Fibroblast of upper back skin (primary cell): ENCODE measurements around the gene CDKL5.
"Not testable (repeated sequence)": the region's sequence is repeated elsewhere in the genome, so short reads cannot be mapped to it uniquely, and the experiment has no call there.

Experiments
- DNase-seq: peaks from one replicate; pipeline ENCODE4 v3.0.0-alpha.2; 2013

Gene CDKL5

DNA sequence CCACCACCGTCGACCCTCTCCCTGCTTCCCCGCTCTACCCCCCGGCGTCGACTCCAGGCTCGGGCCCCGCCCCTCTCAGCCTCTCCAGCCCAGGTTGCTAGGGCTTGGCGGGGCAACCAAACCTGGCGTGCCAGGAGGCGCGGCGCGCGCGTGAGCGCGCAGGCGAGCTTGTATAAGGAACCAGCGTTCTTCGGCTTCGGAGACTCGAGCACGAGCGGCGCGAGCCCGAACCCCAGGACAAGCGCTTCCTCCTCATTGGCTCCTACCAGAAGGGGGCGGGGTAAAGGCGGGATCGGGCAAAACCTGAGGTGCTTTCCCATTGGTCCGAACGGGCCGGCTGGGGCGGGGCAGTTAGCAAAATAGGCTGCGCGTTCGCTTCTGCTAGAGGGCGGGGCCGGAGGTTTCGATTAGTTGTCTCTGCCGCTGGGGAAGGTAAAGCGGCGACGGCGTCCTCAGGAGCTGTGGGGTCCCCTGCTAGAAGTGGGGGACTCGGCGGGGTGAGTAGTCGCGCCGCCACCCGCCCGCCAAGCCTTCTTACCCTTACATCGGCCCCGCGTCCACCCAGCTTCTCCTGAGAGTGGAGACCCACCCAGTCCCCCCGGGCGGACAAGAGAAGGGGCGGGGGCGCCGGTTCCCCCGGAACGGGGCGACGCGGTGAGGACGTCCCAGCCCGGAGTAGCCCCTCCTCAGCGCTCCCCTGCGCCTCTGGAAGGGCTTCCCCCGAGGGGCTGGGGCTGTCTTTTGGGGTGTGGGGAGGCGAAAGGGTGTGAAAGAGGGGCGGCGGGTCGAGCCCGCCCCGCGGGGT, at the start of gene CDKL5:
TSS of gene CDKL5 (plus strand) at position 410 of the 805 bp plus-strand sequence. CDS start 81,489 bp downstream, outside the sequence.
- DNase-seq = peak; percentile 97

DNA sequence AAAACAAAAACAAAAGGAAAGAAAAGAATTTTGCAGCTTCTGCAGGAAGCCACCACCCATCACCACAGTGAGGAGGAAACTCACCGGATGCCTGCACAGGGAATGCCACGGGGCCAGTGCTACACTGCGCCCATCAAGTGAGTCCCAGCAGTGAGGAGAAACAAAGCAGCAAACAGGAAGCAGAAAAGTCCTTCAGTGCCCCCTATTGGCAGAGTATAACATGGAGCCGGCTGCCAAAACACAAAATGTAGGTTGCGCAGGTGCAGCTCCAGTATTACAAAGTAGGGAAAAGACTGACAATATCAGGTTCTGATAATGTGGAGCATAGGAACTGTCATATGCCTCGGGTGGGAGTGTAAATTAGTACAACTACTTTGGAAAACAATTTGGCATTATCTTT, 47.6 kb upstream of the CDKL5 start:
- peak; percentile 12 for DNase-seq

DNA sequence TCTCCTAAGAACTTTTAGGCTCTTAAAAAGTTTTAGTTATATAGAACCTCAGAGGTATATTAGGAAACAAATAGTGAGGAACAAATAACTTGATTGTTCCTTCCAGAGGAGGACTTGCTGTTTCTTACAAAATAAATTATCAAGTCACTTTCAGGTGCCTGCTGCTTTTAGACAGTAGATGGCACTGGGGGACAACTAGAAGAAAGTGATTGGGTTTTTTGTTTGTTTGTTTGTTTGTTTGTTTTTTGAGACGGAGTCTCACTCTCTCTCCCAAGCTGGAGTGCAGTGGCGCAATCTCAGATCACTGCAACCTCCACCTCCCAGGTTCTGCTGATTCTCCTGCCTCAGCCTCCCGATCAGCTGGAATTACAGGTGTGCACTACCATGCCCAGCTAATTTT, 35.4 kb upstream of the CDKL5 start:
- no peak for DNase-seq

DNA sequence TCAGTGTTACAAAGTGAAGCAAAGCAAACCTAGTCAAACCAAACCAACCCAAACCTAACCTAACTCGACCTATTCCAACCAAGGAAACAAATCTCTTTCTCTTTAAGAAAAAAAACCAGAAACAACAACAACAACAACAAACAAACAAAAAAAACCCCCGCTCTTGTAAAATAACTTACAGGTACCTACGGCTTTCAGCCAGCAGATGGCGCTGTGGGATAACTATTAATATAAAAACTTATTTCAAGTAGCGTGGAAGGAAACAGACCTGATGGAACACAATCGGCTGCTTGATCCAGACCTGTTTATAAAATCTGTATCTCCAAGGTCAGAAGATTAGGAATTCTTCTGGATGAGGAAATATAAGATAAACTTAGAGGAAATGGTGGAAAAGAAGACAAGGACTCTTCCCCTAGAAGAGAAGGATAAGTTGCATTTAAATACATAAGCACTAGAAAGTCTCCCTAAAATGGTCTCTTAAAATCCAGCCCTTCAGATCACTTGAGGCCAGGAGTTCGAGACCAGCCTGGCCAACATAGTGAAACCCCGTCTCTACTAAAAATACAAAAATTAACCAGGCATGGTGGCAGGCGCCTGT, 34.4 kb upstream of the CDKL5 start:
- peak; percentile 41 for DNase-seq

DNA sequence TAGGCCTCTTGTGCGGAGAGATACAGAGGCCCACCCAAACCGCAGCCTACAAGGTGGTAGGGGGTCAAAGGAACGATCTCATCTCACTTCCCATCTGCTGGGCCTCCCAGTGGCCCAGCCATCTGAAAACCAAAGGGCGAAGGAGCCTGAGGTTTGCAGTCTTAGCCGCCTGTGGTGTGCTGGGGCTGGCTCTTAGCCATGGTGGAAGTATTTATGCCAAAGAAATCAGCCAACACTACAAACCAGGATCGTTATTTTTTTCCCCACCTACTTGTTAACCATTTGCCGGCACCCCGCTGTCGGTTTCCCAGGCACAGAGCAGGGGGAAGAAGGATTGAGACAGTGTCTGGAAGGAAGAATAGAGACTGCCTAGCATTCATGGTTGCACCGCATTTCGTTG, 30.9 kb upstream of the CDKL5 start:
- DNase-seq = no peak

DNA sequence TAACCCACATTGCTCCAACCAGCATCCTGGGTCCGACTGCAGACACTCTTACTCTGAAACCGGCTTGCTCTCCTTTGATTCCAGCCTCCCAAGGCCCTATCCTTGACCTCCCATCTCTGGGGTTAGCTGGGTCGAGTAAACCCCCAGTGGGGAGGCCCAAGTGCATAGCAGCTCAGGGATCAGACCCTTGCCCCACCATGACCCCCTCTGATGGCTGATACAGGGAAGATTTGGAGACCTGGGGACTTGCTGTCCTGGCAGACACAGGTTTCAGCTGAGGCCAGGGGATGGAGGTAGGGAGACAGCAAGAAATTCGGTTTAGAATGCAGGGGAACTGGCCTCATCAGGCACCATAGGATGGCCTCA, 23.6 kb upstream of the CDKL5 start:
- DNase-seq = no peak

DNA sequence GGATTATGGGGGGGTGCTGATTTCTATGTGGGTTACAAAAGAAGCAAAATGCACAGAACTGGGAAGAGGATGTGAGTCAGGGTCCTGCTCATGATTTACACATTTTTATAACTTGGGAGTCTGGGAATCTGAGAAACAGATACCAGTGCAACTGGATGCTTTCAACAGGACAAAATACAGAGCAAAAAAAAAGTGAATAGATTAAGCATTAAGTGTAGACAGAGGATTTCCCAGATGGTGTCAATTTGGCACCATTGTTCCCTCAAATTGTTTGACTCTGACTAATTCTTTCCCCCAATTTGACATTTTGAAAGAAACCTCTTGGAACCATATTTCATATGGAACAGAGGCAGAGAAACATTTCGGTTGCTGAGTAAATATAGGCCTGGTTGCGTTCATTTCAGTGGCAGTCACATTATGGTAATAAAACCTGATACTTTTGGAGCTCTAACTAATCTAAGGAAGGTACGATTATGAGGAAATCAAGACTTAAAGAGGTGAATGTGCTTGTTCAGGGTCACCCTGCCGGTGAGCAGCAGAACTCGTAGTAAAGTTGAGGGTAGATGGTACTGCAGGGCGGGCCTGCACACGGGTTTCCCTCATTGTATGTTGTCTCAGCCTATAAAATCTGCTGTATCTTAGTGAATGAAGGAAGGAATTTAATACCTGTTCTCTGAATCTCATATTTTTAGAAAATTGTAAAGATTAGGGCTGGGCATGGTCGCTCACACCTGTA, 18.7 kb upstream of the CDKL5 start:
- peak; percentile 82 for DNase-seq

DNA sequence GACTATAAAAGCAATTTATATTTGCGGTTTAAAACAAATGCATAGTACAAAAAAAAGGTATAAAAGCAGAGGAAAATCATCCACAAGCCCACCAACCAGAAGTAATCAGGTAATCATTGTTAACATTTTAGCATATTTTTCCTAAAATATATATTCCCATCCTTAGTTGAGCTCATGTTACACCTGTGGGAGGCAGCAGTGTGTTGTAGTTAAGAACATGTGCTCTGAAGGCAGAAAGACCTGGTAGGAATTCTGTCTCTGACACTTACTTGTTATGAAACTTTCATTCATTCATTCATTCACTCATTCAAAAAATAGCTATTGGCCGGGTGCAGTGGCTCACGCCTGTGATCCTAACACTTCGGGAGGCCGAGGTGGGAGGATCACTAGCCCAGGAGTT, 15.4 kb upstream of the CDKL5 start:
- DNase-seq = peak; percentile 46

DNA sequence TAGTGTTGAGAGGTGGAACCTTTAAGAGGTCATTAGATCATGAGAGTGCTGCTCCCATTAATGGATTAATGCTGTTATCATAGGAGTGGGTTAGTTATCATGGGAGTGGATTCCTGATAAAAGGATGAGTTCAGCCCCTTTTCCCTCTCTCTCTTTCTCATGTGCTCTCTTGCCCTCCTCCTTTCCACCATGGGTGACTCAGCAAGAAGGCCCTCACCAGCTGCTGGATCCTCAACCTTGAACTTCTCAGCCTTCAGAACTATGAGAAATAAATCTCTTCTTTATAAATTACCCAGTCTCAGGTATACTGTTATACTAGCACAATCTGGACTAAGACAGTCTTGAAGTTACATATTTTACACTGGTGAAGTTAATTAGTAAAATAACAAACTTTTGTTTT, 10.0 kb upstream of the CDKL5 start:
- DNase-seq = peak; percentile 36

DNA sequence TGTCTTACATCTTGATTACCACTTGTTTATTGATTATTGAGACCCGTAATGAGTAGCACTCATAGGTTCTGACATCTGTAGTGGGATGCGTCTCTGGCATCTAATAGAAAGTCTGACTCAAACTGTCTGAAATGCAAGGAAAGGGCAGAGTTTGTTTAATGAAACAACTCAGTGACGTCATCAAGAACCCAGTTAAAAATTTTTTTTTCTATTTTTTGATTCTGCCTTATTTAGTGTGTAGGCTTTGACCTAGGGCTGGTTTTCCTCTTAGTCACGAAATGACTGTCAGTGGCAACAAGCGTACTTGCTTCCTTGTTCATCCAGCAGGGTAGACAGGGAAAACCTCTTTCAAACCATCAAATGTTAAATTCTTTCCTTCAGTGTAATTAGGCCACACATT, 3.1 kb upstream of the CDKL5 start:
- peak; percentile 91 for DNase-seq

DNA sequence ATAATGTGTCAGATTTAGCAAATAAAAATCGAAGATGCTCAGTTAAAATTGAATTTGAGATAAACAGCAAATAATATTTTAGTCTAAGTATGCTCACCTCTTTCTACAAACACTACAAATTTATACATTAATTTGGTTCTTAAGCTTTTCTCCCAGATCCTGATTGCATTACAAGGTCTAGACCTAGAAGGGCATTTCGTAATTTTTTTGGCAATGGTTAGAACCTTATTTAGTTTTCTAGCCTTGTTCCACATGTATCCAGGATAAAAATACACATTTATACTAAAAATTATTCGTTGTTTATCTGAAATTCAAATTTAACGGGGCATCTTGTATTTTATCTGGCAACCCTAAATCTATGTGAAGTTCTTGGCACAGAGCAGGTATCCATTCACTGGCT, 2.5 kb upstream of the CDKL5 start:
- peak; percentile 21 for DNase-seq

DNA sequence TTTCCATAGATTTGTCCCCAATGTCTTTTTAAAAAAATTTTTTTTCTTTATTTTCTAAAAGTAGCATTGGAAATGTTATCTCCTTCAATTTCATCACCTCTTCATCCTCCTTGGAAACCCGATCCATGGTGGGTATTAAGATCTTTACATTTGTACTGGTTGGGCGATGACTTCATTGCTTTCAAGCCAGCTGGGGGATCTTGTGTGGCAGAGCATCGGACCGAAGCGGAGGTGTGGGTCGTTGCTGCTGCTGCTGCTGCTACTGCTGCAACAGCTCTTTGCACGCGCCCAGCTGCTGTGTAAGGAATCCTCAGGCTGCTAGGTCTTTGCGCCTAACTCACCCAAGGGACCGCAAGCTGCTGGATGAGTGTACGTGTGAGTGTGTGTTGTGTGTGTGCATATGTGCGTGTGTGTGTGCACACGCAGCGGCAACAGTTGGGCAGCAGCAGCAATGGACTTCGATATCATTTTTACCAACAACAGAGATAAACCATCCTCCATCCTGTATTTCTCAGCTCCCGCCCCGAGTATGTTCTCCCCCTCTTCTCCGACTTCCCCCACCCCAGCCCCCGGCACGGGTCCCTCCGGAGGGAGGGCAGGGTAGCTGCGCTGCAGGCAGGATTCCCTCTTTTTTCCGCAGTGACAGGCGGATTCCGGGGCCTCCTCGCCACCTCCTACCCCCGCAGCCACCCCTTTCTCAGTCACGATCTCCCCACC, 768 bp upstream of the CDKL5 start:
- peak; percentile 50 for DNase-seq

DNA sequence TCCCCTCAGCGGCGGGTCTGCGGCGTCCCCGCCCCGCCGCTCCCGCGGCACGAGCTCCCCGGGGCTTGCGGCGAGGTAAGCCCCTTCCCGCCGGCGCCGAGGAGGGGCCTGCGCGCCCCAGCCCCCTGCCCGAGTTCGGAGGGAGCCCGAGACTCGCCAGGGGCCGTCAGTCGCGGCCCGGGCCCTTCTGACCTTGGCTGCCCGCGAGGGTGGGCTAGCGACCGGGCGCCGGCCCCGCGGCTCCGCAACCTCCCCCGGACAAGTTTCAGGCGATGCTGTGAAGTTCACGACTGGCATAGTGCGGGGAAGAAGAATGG, 554 bp downstream of the CDKL5 start:
- no peak for DNase-seq

DNA sequence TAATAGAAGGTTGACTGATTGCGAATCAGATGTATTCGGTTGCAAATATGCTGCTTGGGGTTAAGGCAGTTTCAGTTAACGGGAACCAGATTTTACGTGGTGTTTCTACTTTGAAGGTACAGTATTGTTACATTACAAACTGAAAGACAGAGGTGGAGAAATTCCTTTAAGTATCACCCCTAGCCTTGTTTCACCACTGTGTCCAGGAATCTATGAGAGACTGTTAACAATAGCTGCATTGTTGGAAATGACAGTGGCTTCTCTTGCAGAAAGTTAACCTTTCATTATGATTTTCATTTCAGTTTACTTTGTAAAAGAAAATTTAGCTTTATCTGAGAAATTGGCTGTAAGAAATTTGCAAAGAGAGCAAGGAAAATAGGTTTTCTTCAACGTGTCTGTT, 2.6 kb downstream of the CDKL5 start:
- DNase-seq = no peak

DNA sequence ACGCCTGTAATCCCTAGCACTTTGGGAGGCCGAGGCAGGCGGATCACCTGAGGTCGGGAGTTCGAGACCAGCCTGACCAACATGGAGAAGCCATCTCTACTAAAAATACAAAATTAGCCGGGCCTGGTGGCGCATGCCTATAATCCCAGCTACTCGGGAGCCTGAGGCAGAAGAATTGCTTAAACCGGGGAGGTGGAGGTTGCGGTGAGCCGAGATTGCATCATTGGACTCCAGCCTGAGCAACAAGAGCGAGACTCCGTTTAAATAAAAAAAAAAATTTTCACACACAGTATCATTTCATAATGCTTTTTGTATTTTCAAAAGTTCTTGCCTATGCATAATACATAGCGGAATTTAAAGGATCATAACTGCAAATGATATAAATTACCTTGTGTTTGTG, 7.9 kb downstream of the CDKL5 start:
- not testable (repeated sequence) for DNase-seq

DNA sequence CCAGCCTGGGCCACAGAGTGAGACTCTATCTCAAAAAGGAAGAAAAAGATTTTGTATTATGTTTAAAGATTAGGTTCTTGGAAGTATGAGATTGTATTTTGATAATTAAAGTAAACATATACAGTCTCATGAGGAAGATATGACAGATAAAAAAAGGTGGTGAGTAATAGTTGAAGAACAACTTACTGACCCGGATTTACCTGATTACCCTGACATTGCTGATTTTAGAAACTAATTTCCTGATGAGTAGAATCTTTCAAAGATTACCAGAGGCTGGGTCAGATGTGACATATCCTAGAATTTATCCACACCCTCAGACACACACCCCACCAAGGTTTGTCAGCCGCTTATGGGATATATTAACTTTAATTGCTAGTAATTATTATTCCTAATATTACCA, 9.5 kb downstream of the CDKL5 start:
- no peak for DNase-seq

DNA sequence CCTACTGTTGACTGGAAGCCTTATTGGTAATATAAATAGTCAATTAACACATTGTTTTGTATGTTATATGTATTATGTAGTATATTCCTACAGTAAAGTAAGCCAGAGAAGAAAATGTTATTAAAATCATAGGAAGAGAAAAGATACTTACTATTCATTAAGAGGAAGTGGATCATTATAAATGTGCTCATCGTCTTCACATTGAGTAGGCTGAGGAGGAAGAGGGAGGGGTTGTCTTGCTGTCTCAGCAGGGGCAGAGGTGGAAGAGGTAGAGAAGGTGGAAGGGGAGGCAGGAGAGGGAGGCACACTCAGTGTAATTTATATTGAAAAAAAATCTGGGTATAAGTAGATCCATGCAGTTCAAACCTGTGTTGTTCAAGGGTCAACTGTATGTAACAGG, 10.6 kb downstream of the CDKL5 start:
- DNase-seq = no peak

DNA sequence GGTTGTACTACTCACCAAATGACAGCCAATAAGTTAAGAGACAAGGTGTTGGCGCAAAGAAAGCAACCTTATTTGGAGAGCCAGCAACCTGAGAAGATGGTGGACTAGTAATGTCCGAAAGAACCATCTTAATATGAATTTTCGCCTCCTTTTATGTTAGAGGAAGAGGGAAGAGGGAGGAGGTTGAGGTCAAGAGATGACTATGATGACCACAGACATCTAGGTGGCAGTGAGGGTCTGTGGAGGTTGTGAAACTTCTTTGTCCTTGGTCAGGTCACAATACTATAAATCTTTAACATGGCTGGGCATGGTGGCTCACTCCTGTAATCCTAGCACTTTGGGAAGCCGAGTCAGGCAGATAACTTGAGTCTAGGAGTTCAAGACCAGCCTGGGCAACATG, 15.4 kb downstream of the CDKL5 start:
- DNase-seq = no peak

DNA sequence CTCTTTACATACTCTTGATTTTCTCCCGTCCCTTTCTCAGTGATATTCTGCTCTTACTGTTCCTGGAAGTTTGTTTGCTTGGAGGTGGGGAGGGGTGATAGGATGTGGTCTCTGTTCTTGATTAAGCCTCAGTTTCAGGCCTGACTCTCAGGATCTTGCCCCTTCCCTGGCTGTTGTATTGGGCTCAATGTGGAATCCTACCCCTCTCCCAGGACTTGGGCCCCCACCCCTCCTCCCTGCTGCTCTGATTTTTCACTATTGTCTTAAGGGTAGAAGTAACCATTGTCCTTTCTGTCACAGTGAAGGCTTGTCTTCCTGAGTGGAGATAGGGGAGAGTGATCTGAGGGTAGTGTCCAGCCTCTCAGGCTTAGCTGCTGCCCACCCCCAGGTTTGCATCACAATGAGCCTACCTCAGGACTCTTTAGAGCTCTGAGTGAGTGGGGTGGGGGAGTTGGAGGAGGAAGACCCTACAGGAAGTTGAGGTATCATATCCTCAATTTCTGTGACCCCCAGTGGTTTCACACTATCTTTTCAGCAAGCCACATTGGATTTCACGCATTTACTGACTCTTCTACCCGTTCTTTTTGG, 16.5 kb downstream of the CDKL5 start:
- DNase-seq = no peak

DNA sequence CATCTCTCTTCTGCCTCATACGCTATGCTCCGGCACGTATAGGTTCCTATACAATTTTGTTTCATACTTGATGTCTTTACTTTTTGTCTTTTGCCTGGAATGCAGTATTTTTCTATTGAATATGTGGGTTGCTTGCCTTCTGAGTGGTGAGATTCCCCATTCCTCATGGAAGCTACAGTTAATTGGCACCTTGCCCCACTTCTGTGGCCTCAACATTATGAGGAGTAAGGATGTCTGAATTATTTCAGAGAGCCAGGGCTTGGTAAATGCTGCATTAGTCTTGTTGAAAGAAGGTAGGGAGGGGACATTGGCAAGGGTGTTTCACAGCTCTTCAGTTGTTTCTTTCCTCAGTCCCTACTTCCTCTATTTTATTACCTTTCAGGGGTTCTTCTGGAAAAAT, 23.0 kb downstream of the CDKL5 start:
- peak; percentile 80 for DNase-seq

DNA sequence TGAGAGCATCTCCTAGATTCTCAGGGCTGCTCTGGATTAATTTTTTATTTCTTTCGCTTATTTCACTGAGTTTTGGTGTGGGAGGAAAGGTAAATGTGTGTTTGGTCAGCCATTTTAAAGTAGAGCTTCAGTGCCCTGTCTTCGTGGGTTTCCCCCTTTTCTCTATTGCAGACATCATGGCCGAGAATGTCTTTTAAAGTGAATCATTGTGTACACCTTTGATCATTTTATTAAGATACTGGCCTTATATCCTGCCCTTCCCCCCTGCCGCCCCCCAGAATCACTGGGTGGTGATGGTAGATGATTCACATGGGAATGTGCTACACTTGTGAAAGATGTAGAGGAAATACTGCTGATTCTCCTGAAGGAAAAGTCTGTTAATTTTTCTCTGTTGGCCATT, 23.8 kb downstream of the CDKL5 start:
- peak; percentile 51 for DNase-seq

DNA sequence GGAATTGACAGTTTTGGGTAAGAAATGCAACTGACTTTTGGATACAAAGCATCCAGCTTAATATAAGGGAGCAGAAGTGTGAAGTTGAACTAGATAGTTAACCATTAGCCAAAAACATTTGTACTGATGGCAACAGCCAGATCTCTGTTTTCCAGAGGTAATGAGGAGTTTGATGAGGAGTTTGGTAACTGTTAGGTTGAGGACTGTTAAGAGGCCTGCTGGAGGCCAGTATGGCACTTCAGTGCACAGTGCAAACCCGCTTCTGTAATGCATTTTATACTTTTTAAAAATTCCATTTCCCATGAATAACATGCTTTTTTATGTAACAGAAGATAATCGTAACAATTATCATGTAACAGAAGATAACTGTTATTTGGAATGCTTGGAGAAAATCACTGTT, 30.0 kb downstream of the CDKL5 start:
- DNase-seq = no peak

DNA sequence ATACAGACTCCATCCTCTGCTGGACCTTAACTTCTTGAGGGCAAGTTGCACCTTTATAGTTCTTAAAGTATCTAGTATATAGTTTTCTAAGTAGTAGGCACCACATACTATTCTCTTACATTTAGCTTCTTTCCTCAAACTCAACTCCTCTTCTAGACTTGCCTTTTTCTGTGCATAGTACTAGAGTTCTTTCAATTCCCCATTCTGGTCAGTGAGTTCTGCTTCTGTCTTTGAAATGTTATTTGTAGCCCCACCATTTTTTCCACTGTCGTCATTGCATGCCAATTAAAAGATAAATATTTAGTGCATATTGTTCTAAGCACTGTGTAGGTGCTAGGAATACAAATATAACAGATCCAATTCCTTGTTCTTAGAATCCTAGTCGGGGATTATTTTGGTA, 31.6 kb downstream of the CDKL5 start:
- no peak for DNase-seq
